Stimulated activated naive CD8-positive, alpha-beta T cell treated with anti-CD3 and anti-CD28 coated beads, Interleukin-15, Interleukin-2, amounts not matched to agents 100 ng/mL and 50 ng/mL, for 24 hours (primary cell): ENCODE measurements around the gene MBOAT2.
A peak's percentile ranks its signal among the peaks of the same experiment; 100 is the strongest.
"Not testable (repeated sequence)": the region's sequence is repeated elsewhere in the genome, so short reads cannot be mapped to it uniquely, and the experiment has no call there.

Experiments used
- H3K27ac Mint-ChIP-seq: one replicate; pipeline ENCODE4 v1.8.0; 2021; ENCODE audit warnings: mild to moderate bottlenecking, mixed read lengths
- H3K27me3 Mint-ChIP-seq: one replicate; pipeline ENCODE4 v1.8.0; 2021; ENCODE audit warnings: mixed read lengths
- H3K36me3 Mint-ChIP-seq: one replicate; pipeline ENCODE4 v1.8.0; 2021; ENCODE audit warnings: low read depth, mixed read lengths
- H3K4me1 Mint-ChIP-seq: one replicate; pipeline ENCODE4 v1.8.0; 2021; ENCODE audit warnings: low read depth, mixed read lengths
- H3K4me3 Mint-ChIP-seq: one replicate; pipeline ENCODE4 v1.8.0; 2021; ENCODE audit warnings: mild to moderate bottlenecking, mixed read lengths
- H3K9me3 Mint-ChIP-seq: one replicate; pipeline ENCODE4 v1.8.0; 2021; ENCODE audit warnings: mixed read lengths

The MBOAT2 gene

GRCh38 chr2:9003616-9004337, at the start of gene MBOAT2:
MBOAT2 (minus strand) TSS chr2:9003684; CDS start chr2:9003614, 70 bp downstream.
- peaks cover 11% of the 10 kb centered on the region for H3K4me1 Mint-ChIP-seq
- no peaks in the 10 kb centered on the region for H3K9me3 Mint-ChIP-seq
- H3K36me3 Mint-ChIP-seq: no peaks in the 10 kb centered on the region
- peak within 1 kb of the TSS; percentile 77 for H3K4me3 Mint-ChIP-seq
- peaks cover 16% of the 10 kb centered on the region for H3K27me3 Mint-ChIP-seq
- peak within 1 kb of the TSS; percentile 65 for H3K27ac Mint-ChIP-seq

- Mint-ChIP-seq H3K27ac (no peak overlapping the region), H3K27me3 (peaks cover 6% of the 10 kb centered on the region), H3K4me1 (peaks cover 10% of the 10 kb centered on the region), H3K36me3 (peaks cover 4% of the 10 kb centered on the region), H3K4me3 (no peak overlapping the region), H3K9me3 (peaks cover 9% of the 10 kb centered on the region)
Observed at GRCh38 chr2:9052821-9053533, 49.5 kb upstream of the MBOAT2 start.

GRCh38 chr2:9051451-9051850, 48.0 kb upstream of the MBOAT2 start:
- H3K36me3 Mint-ChIP-seq, H3K27me3 Mint-ChIP-seq: not testable (repeated sequence)

DNA sequence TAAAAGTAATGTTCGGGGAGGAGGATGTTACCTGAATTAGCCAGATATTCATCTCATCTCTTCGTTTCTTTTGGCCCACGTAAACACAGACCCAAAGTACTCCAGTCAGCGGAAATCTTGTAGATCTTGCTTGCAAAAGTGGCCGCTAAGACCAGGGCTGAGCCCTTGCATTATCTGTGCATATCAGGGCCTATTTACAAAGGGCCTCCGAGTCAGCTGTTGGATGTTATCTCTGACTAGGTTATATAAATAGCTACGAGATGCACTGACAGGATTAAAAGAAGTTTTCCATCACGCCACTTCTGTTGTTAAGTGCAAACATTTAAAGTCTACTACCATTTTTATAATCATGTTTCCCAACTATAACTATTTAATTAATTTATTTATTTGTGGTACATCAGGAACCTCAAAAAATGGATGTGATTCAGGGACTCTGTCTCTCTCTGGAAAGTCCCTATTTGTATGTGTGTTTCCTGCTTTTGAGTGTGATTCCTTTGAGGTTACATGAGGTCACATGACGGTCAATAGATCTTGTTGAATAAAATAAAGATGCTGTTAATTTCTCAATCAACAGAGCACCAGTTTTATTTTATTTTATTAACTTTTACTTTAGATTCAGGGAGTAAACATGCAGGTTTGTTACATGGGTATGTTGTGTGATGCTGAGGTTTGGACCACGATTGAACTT, 46.8 kb upstream of the MBOAT2 start:
- Mint-ChIP-seq H3K4me1 (peaks cover 4% of the 10 kb centered on the region), H3K27ac (no peak overlapping the region), H3K9me3 (peaks cover 3% of the 10 kb centered on the region)

More at GRCh38 chr2:9051451-9051850, 48.0 kb upstream of the MBOAT2 start:
- not testable (repeated sequence) for H3K27ac Mint-ChIP-seq, H3K9me3 Mint-ChIP-seq, H3K4me3 Mint-ChIP-seq, H3K4me1 Mint-ChIP-seq

DNA sequence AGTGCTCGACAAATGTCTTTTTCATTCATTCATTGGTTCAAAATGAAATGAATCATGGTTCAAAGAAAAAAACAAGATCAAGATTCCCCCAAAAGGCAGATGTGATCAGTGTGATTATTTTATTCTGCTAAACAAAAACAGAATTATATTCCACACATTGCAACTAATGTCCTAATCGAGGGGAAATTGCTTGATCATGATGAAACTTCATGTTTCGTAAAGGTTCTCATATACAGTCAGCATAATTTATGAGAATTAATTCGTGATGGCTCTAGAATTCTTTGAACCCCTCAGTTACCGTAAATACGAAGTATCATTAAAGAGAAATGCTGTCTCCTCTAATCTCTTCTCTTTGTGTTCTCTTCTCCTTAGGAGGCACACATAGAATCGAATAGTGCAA, 42.1 kb upstream of the MBOAT2 start:
- no peaks in the 10 kb centered on the region for H3K4me1 Mint-ChIP-seq
- no peak overlapping the region for H3K4me3 Mint-ChIP-seq
- H3K36me3 Mint-ChIP-seq: no peaks in the 10 kb centered on the region
- H3K27me3 Mint-ChIP-seq: no peaks in the 10 kb centered on the region
- H3K9me3 Mint-ChIP-seq: no peaks in the 10 kb centered on the region
- no peak overlapping the region for H3K27ac Mint-ChIP-seq

More for the DNA sequence above, 46.8 kb upstream of the MBOAT2 start:
- H3K36me3 Mint-ChIP-seq: no peaks in the 10 kb centered on the region
- H3K27me3 Mint-ChIP-seq: no peaks in the 10 kb centered on the region
- H3K4me3 Mint-ChIP-seq: no peak overlapping the region

- not testable (repeated sequence) for H3K27ac Mint-ChIP-seq, H3K36me3 Mint-ChIP-seq, H3K4me1 Mint-ChIP-seq, H3K9me3 Mint-ChIP-seq, H3K27me3 Mint-ChIP-seq, H3K4me3 Mint-ChIP-seq
Observed at GRCh38 chr2:9043491-9043890, 40.0 kb upstream of the MBOAT2 start.

- Mint-ChIP-seq H3K4me1 (peaks cover 4% of the 10 kb centered on the region), H3K9me3 (peaks cover 7% of the 10 kb centered on the region), H3K27ac (no peak overlapping the region), H3K27me3 (peaks cover 21% of the 10 kb centered on the region), H3K36me3 (no peaks in the 10 kb centered on the region), H3K4me3 (no peak overlapping the region)
Observed at GRCh38 chr2:9037166-9037565, 33.7 kb upstream of the MBOAT2 start.

DNA sequence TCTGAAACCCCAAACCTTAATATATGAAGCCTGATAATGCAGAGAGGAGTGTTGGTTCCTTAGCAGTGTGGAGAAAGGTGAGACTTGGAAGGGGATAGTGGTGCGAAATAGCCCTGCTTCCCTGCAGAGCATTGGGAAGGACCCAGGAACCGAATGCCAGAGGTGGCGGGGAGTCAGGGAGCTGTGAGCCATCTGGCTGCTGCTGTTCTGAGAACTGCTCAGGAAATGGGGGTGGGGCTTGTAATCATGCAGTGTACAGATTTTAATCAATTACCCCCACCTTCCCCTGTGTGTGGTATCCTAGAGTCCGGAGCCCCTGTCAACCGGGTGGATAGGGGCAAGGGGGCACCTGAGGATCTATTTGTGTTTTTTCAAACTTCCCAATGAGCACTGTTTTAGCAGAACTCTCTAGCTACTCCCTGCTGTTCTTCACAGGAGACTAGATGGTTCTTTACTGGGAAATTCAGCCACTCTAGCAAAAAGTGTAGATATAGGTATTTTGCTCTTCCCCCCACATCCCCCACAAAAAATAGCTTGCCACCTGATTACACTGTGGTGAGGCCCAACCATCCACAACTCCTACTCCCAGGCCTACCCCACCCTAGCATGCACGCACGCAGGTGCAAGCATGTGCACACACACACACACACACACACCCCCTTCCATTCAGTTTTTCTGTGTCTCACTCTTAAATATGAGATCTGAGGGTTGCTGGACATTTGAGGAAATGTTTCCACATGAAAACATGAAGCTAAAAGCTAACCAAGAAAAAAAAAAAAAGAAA, 30.1 kb upstream of the MBOAT2 start:
- Mint-ChIP-seq H3K36me3 (no peaks in the 10 kb centered on the region), H3K4me3 (no peak overlapping the region), H3K9me3 (peaks cover 7% of the 10 kb centered on the region), H3K4me1 (peaks cover 4% of the 10 kb centered on the region), H3K27me3 (peaks cover 42% of the 10 kb centered on the region), H3K27ac (no peak overlapping the region)

GRCh38 chr2:9032536-9033255, 29.2 kb upstream of the MBOAT2 start:
- peaks cover 38% of the 10 kb centered on the region for H3K27me3 Mint-ChIP-seq
- no peak overlapping the region for H3K27ac Mint-ChIP-seq
- H3K36me3 Mint-ChIP-seq: no peaks in the 10 kb centered on the region
- peaks cover under 1% of the 10 kb centered on the region for H3K9me3 Mint-ChIP-seq
- no peak overlapping the region for H3K4me3 Mint-ChIP-seq
- peaks cover 4% of the 10 kb centered on the region for H3K4me1 Mint-ChIP-seq

- Mint-ChIP-seq H3K27ac (no peak overlapping the region), H3K4me1 (peaks cover 4% of the 10 kb centered on the region), H3K36me3 (no peaks in the 10 kb centered on the region), H3K4me3 (no peak overlapping the region), H3K27me3 (peaks cover 38% of the 10 kb centered on the region), H3K9me3 (no peaks in the 10 kb centered on the region)
Observed at GRCh38 chr2:9032121-9032520, 28.6 kb upstream of the MBOAT2 start.

GRCh38 chr2:9031246-9031645, 27.8 kb upstream of the MBOAT2 start:
- Mint-ChIP-seq H3K27me3 (peaks cover 41% of the 10 kb centered on the region), H3K4me1 (peaks cover 4% of the 10 kb centered on the region), H3K36me3 (no peaks in the 10 kb centered on the region), H3K9me3 (no peaks in the 10 kb centered on the region), H3K27ac (no peak overlapping the region), H3K4me3 (no peak overlapping the region)

GRCh38 chr2:9030841-9031240, 27.4 kb upstream of the MBOAT2 start:
- no peaks in the 10 kb centered on the region for H3K36me3 Mint-ChIP-seq
- no peak overlapping the region for H3K27ac Mint-ChIP-seq
- H3K27me3 Mint-ChIP-seq: peaks cover 39% of the 10 kb centered on the region
- no peak overlapping the region for H3K4me3 Mint-ChIP-seq
- no peaks in the 10 kb centered on the region for H3K9me3 Mint-ChIP-seq
- peaks cover 4% of the 10 kb centered on the region for H3K4me1 Mint-ChIP-seq

DNA sequence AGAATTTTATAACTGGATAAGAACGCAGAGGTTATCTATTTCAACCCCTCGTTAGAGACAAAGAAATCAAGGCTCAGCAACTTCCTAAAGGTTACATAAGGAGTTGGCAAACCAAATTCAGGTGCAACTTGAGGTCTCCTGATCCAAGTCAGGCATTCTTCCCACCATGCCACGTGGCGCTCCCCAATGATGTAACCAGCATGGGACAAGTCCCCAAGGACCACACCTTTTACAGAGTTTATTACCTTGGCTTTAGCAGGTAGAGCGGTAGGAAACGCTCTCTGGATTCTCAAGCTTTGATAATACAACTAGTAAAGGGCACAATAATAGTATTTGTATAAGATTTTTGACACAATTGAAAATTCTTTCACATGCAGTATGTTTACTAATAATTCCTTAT, 26.7 kb upstream of the MBOAT2 start:
- no peaks in the 10 kb centered on the region for H3K36me3 Mint-ChIP-seq
- H3K4me3 Mint-ChIP-seq: no peak overlapping the region
- H3K4me1 Mint-ChIP-seq: peaks cover 4% of the 10 kb centered on the region
- no peak overlapping the region for H3K27ac Mint-ChIP-seq
- no peaks in the 10 kb centered on the region for H3K9me3 Mint-ChIP-seq
- H3K27me3 Mint-ChIP-seq: peaks cover 39% of the 10 kb centered on the region

- Mint-ChIP-seq H3K27ac (no peak overlapping the region), H3K4me3 (no peak overlapping the region), H3K36me3 (no peaks in the 10 kb centered on the region), H3K27me3 (peaks cover 42% of the 10 kb centered on the region), H3K4me1 (peaks cover 4% of the 10 kb centered on the region), H3K9me3 (no peaks in the 10 kb centered on the region)
Observed at GRCh38 chr2:9029721-9030120, 26.2 kb upstream of the MBOAT2 start.
